SU-DHL-6 (cell line): Measurements from ENCODE around the gene SYNGR1.

Source experiments
- CTCF ChIP-seq: fragments of 200-600 bp; sonication (generic); IDR thresholded peaks from one replicate; pipeline ENCODE4 v1.5.1; 2017; ENCODE audit warnings: antibody characterized with exemption, mild to moderate bottlenecking, low read length, moderate library complexity; ENCODE audit not compliant: insufficient read depth, poor library complexity, severe bottlenecking
- EZH2phosphoT487 ChIP-seq: fragments of 200-600 bp; sonication (generic), shearing (Covaris generic); conservative IDR thresholded peaks from 2 replicates; pipeline ENCODE4 v1.6.1; 2018; ENCODE audit warnings: mild to moderate bottlenecking, antibody characterized with exemption, low read length, moderate library complexity, mixed read lengths

DNA sequence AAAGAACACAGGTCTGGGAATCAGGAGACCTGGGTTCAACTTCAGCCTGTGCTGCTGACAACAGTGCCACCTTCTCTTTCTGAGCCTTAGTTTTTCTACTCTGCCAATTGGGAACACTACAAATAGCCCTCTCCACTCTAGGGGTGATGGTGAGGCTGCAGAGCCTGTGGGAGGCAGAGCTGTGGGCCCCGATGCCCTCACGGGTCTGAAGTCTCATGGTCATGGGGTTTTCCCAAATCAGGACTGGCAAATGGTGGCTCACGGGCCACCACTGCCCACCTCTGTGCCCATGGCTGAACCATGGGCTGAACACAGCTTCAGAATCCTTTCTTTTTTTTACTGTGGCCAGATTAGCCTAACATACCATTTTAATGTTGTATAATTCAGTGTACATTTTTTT, 19.8 kb downstream of the SYNGR1 start:
- no peak for TF ChIP-seq CTCF
- TF ChIP-seq EZH2phosphoT487, result no peak
